Ishikawa (cell line): ENCODE data around the gene CEP112.

ENCODE experiments used
- CREB1 ChIP-seq: IDR thresholded peaks from 2 replicates; pipeline ENCODE4 v1.6.1; 2012; ENCODE audit warnings: low read depth
- EGR1 ChIP-seq: IDR thresholded peaks from 2 replicates; pipeline ENCODE4 v1.6.1; 2012
- YY1 ChIP-seq: IDR thresholded peaks from 2 replicates; pipeline ENCODE4 v1.6.1; 2012; ENCODE audit warnings: low read depth

DNA sequence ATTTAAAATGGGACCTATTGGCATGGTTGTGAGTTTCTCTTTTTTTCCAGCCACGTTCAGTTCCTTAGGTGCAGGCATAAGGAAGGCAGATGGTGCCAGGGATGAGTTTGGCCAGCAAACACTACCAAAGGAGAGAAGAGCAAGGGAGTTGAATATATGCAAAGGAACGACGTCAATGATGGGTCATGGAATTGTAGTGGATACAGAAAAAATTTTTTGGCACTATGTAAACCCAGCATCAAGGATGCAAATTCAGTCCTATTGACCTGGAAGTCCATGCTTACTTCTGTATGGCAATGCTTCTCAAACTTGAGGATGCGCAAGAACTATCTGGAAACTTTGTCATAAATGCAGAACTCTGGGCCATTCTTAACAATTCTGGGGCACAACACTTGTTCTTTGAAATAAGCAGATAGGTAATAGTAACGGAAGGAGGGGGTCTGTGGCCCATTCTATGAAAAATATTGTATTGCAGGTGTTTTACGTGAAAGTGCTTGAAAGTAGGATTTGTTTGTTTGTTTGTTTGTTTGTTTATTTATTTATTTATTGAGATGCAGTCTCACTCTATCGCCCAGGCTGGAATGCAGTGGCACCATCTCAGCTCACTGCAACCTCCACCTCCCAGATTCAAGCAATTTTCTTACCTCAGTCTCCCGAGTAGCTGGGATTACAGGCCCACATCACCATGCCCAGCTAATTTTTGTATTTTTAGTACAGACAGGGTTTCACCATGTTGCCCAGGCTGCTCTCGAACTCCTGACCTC is 19.3 kb upstream of the CEP112 start:
- TF ChIP-seq EGR1 (no peak), YY1 (no peak), CREB1 (no peak)
